Caco-2 (cell line): ENCODE results near the gene MAPK8IP2. TPM values are rescaled to one million over a fixed set of nuclear protein-coding genes. Genes with fewer than 3 reads are reported as not detected.

Experiments used
- BruUV-seq: library from RNA; stranded (reverse); fragments of 400-500 nt; replicated peaks from 2 replicates; lab custom pipeline; 2021; lab: Mats Ljungman, UMichigan
- CTCF ChIA-PET: fragments of 300-600 bp; sonication (Branson Sonifier 250); formaldehyde crosslinking; loops from one replicate; lab custom pipeline; 2022; ENCODE audit warnings: antibody characterized with exemption; lab: Charles Lee
- POLR2A ChIA-PET: fragments of 300-600 bp; sonication (Branson Sonifier 250); formaldehyde crosslinking; loops from one replicate; lab custom pipeline; 2022; ENCODE audit warnings: antibody characterized with exemption; lab: Charles Lee
- DNase-seq, 2 experiments: peaks; one replicate each; pipeline versions ENCODE4 v3.0.0 to v3.0.0-alpha.2; 2020 to 2022
- H3K27me3 ChIP-seq: replicated peaks from 2 replicates; pipeline ENCODE4 v1.6.0; 2011; ENCODE audit warnings: low read length; ENCODE audit not compliant: control insufficient read depth, insufficient read depth
- H3K36me3 ChIP-seq: 2 replicates; pipeline ENCODE4 v1.5.1; 2011; ENCODE audit warnings: low read length; ENCODE audit not compliant: control insufficient read depth, insufficient read depth
- H3K4me1 ChIP-seq: fragments of 250-450 bp; sonication (Bioruptor Pico); 2 replicates; pipeline ENCODE4 v1.5.1; 2020; ENCODE audit warnings: mild to moderate bottlenecking
- H3K4me3 ChIP-seq: 2 replicates; pipeline ENCODE4 v1.5.1; 2011; ENCODE audit warnings: low read depth, mild to moderate bottlenecking, control low read depth, low read length
- H3K9me3 ChIP-seq: fragments of 250-450 bp; sonication (Bioruptor Pico); 2 replicates; pipeline ENCODE4 v1.5.1; 2020; ENCODE audit warnings: mild to moderate bottlenecking, moderate library complexity
- H3K27ac Mint-ChIP-seq: one replicate; pipeline ENCODE4 v1.8.0; 2022; ENCODE audit warnings: mixed read lengths; ENCODE audit not compliant: unreplicated experiment
- H3K27me3 Mint-ChIP-seq: one replicate; pipeline ENCODE4 v1.8.0; 2022; ENCODE audit warnings: mixed read lengths; ENCODE audit not compliant: insufficient read depth, unreplicated experiment
- H3K36me3 Mint-ChIP-seq: one replicate; pipeline ENCODE4 v1.8.0; 2022; ENCODE audit warnings: mild to moderate bottlenecking, mixed read lengths; ENCODE audit not compliant: insufficient read depth, unreplicated experiment
- H3K4me1 Mint-ChIP-seq: one replicate; pipeline ENCODE4 v1.8.0; 2022; ENCODE audit warnings: low read depth, mixed read lengths; ENCODE audit not compliant: unreplicated experiment
- H3K4me3 Mint-ChIP-seq: one replicate; pipeline ENCODE4 v1.8.0; 2022; ENCODE audit warnings: mild to moderate bottlenecking, moderate library complexity, mixed read lengths; ENCODE audit not compliant: unreplicated experiment
- H3K9me3 Mint-ChIP-seq: one replicate; pipeline ENCODE4 v1.8.0; 2022; ENCODE audit warnings: mixed read lengths; ENCODE audit not compliant: unreplicated experiment
- CTCF ChIP-seq, 2 experiments: fragments of 200-600 bp in 1 of 2; IDR thresholded peaks; 1 replicate in 1 of 2; 2 replicates in 1 of 2; pipeline versions ENCODE4 v1.5.1 to v1.8.0; 2011 to 2022; ENCODE audit warnings: antibody characterized with exemption in 1 of 2, control low read depth in 1 of 2, inconsistent platforms in 1 of 2, low read depth in 1 of 2, low read length in 1 of 2, mild to moderate bottlenecking in 1 of 2, moderate library complexity in 1 of 2; ENCODE audit not compliant: insufficient read depth in 1 of 2, severe bottlenecking in 1 of 2, unreplicated experiment in 1 of 2
- intact Hi-C: fragments of 100-400 bp; cut with micrococcal nuclease; formaldehyde crosslinking; loops from one replicate; pipeline ENCODE4 v1.10.0; 2022; ENCODE audit not compliant: unreplicated experiment
- total RNA-seq: library from RNA; stranded (reverse); gene quantifications from 2 replicates; pipeline ENCODE4 v1.2.3, GENCODE V29; 2022

MAPK8IP2 gene
- total RNA-seq, 1 experiment from 2014 or later: 3.9 TPM

GRCh38 chr22:50604256-50605001 lies 3.8 kb downstream of the MAPK8IP2 start:
- no TSS peak for BruUV-seq
- intact Hi-C loops: no loop called here

GRCh38 chr22:50605002-50605612 lies 4.5 kb downstream of the MAPK8IP2 start:
- BruUV-seq: no TSS peak
- H3K4me1 ChIP-seq: no peaks in the 10 kb centered on the region; the same call in 1 of the 2 replicates
- no peaks in the 10 kb centered on the region for H3K36me3 ChIP-seq
- DNase-seq: no peak
- Mint-ChIP-seq H3K9me3 (no peaks in the 10 kb centered on the region), H3K27me3 (peaks cover 6% of the 10 kb centered on the region), H3K36me3 (no peaks in the 10 kb centered on the region), H3K4me1 (peaks cover under 1% of the 10 kb centered on the region), H3K27ac (no peak overlapping the region), H3K4me3 (no peak overlapping the region)
- intact Hi-C loops: no loop called here
- TF ChIP-seq CTCF (IDR thresholded peaks at IDR 0.05; ENCODE audit: insufficient read depth in 1 of 2, low read depth in 1 of 2, low read length in 1 of 2, severe bottlenecking in 1 of 2, unreplicated experiment in 1 of 2): no peak
- POLR2A ChIA-PET: no interaction called here
- no peaks in the 10 kb centered on the region for H3K27me3 ChIP-seq
- CTCF ChIA-PET: no interaction called here
- H3K9me3 ChIP-seq: no peaks in the 10 kb centered on the region
- H3K4me3 ChIP-seq: no peak overlapping the region

More at GRCh38 chr22:50604256-50605001, 3.8 kb downstream of the MAPK8IP2 start:
- Mint-ChIP-seq H3K27me3 (peaks cover 7% of the 10 kb centered on the region), H3K36me3 (no peaks in the 10 kb centered on the region), H3K27ac (no peak overlapping the region), H3K4me3 (no peak overlapping the region), H3K4me1 (peaks cover 7% of the 10 kb centered on the region), H3K9me3 (no peaks in the 10 kb centered on the region)
- Histone ChIP-seq H3K4me3 (no peak overlapping the region), H3K9me3 (no peaks in the 10 kb centered on the region), H3K4me1 (peaks cover 5% of the 10 kb centered on the region), H3K36me3 (no peaks in the 10 kb centered on the region), H3K27me3 (no peaks in the 10 kb centered on the region)
- POLR2A ChIA-PET: no interaction called here
- TF ChIP-seq CTCF (IDR thresholded peaks at IDR 0.05; ENCODE audit: insufficient read depth in 1 of 2, low read depth in 1 of 2, low read length in 1 of 2, severe bottlenecking in 1 of 2, unreplicated experiment in 1 of 2): no peak
- no peak for DNase-seq
- CTCF ChIA-PET: no interaction called here

GRCh38 chr22:50605613-50606074 lies 5.1 kb downstream of the MAPK8IP2 start:
- Mint-ChIP-seq H3K36me3 (no peaks in the 10 kb centered on the region), H3K4me3 (no peak overlapping the region), H3K9me3 (no peaks in the 10 kb centered on the region), H3K27me3 (peaks cover 6% of the 10 kb centered on the region), H3K4me1 (no peaks in the 10 kb centered on the region), H3K27ac (no peak overlapping the region)
- no peaks in the 10 kb centered on the region for H3K27me3 ChIP-seq
- H3K4me3 ChIP-seq: no peak overlapping the region
- TF ChIP-seq CTCF (IDR thresholded peaks at IDR 0.05; ENCODE audit: insufficient read depth in 1 of 2, low read depth in 1 of 2, low read length in 1 of 2, severe bottlenecking in 1 of 2, unreplicated experiment in 1 of 2): no peak
- CTCF ChIA-PET: no interaction called here
- no peak for DNase-seq
- no TSS peak for BruUV-seq
- no peaks in the 10 kb centered on the region for H3K36me3 ChIP-seq
- H3K4me1 ChIP-seq: no peaks in the 10 kb centered on the region
- H3K9me3 ChIP-seq: no peaks in the 10 kb centered on the region
- POLR2A ChIA-PET: no interaction called here
- intact Hi-C loops: no loop called here
